GM12873 (cell line): Measurements from ENCODE around the gene CEP170B.

Experiments used
- CTCF ChIP-seq: IDR thresholded peaks from 2 replicates; pipeline ENCODE4 v1.5.1; 2012; ENCODE audit warnings: low read depth, mild to moderate bottlenecking, moderate library complexity, low read length, control low read depth; ENCODE audit not compliant: insufficient read depth; ENCODE audit errors: missing control alignments

CEP170B gene

GRCh38 chr14:104891121-104891551, 26.1 kb downstream of the CEP170B start:
- no peak for TF ChIP-seq CTCF

GRCh38 chr14:104891664-104892530, 26.8 kb downstream of the CEP170B start:
- no peak for TF ChIP-seq CTCF

GRCh38 chr14:104892531-104893434, 27.7 kb downstream of the CEP170B start:
- no peak for TF ChIP-seq CTCF

GRCh38 chr14:104893435-104894207, 28.6 kb downstream of the CEP170B start:
- TF ChIP-seq CTCF: no peak

- TF ChIP-seq CTCF: no peak
Observed at GRCh38 chr14:104894331-104895206, 29.5 kb downstream of the CEP170B start.

GRCh38 chr14:104895207-104895785, 30.2 kb downstream of the CEP170B start:
- no peak for TF ChIP-seq CTCF
